ENCODE data around the gene NTM. TPM values are rescaled to one million over a fixed set of nuclear protein-coding genes. Genes with fewer than 3 reads are reported as not detected.

The NTM gene
- polyA plus RNA-seq, 1 donor (not counting 4 experiments of a cell fraction or from before 2014, with no cell fraction given), result 47.9 TPM

GRCh38 chr11:131637469-131638175, 267.2 kb downstream of the NTM start:
- H3K36me3 ChIP-seq (ENCODE audit: control insufficient read depth in 2 of 2, extremely low read depth in 1 of 2, insufficient read depth in 2 of 2, low read length in 2 of 2), result no peaks in the 10 kb centered on the region
- H3K4me1 ChIP-seq (ENCODE audit: control insufficient read depth, extremely low read depth, insufficient read depth, low read length), result no peaks in the 10 kb centered on the region
- H3K4me3 ChIP-seq (ENCODE audit: control insufficient read depth in 2 of 3, extremely low read depth in 1 of 3, insufficient read depth in 2 of 3, low read depth in 1 of 3, low read length in 3 of 3), result no peak overlapping the region
- TF ChIP-seq, protein P1, sequence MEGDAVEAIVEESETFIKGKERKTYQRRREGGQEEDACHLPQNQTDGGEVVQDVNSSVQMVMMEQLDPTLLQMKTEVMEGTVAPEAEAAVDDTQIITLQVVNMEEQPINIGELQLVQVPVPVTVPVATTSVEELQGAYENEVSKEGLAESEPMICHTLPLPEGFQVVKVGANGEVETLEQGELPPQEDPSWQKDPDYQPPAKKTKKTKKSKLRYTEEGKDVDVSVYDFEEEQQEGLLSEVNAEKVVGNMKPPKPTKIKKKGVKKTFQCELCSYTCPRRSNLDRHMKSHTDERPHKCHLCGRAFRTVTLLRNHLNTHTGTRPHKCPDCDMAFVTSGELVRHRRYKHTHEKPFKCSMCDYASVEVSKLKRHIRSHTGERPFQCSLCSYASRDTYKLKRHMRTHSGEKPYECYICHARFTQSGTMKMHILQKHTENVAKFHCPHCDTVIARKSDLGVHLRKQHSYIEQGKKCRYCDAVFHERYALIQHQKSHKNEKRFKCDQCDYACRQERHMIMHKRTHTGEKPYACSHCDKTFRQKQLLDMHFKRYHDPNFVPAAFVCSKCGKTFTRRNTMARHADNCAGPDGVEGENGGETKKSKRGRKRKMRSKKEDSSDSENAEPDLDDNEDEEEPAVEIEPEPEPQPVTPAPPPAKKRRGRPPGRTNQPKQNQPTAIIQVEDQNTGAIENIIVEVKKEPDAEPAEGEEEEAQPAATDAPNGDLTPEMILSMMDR (optimal IDR thresholded peaks at IDR 0.05 in 1 of 3, IDR thresholded peaks at IDR 0.05 in 1 of 3, conservative IDR thresholded peaks at IDR 0.05 in 1 of 3; ENCODE audit: extremely low read depth in 1 of 3, insufficient read depth in 2 of 3, low read length in 3 of 3), result no peak
- TF ChIP-seq EZH2 (IDR thresholded peaks at IDR 0.05; ENCODE audit: low read length), result no peak
- no peaks in the 10 kb centered on the region for H3K9me1 ChIP-seq (ENCODE audit: control insufficient read depth, extremely low read depth, insufficient read depth, low read length)
- no peak for FAIRE-seq
- dilution Hi-C loops (cut with MboI; ENCODE audit: extremely low pct_ligation_motif_present, low sequenced_read_pairs), result no loop called here
- no peak overlapping the region for H3K9ac ChIP-seq (ENCODE audit: control insufficient read depth, extremely low read depth, insufficient read depth, low read length)
- no peak overlapping the region for H2AFZ ChIP-seq (ENCODE audit: control insufficient read depth, low read length)
- no peak for DNase-seq (ENCODE audit: low read depth, low spot score)
- H3K9me3 ChIP-seq (ENCODE audit: control insufficient read depth, low read depth, low read length), result no peaks in the 10 kb centered on the region
- no peaks in the 10 kb centered on the region for H3K79me2 ChIP-seq (ENCODE audit: control insufficient read depth, insufficient read depth, low read length)
- no peaks in the 10 kb centered on the region for H4K20me1 ChIP-seq (ENCODE audit: control insufficient read depth, extremely low read depth, insufficient read depth, low read length)
- no peaks in the 10 kb centered on the region for H3K27me3 ChIP-seq (ENCODE audit: control insufficient read depth, extremely low read depth, insufficient read depth, low read length)
- H3K4me2 ChIP-seq (ENCODE audit: control insufficient read depth, extremely low read depth, insufficient read depth, low read depth, low read length), result no peak overlapping the region
- H3K27ac ChIP-seq (ENCODE audit: control insufficient read depth, insufficient read depth, low read length), result no peak overlapping the region

DNA sequence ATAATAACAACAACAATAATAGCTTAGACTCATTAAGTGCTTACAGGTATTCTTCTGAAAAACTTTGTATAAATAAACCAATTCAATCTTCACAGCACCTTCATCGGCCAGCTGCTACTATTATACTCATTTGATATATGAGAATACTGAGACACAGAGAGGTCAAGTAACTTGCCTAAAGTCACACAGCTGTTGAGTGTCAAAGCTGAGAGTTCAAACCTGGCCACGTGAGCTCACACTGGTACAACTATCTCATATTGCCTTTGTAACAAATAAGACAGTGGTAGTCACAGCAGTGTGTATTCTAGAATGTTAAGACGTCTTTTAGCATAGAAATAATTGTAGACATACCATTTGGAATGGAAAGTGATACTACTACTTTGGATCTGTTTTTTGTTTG, 268.5 kb downstream of the NTM start:
- no peaks in the 10 kb centered on the region for H4K20me1 ChIP-seq (ENCODE audit: control insufficient read depth, extremely low read depth, insufficient read depth, low read length)
- H3K9me1 ChIP-seq (ENCODE audit: control insufficient read depth, extremely low read depth, insufficient read depth, low read length), result no peaks in the 10 kb centered on the region
- dilution Hi-C loops (cut with MboI; ENCODE audit: extremely low pct_ligation_motif_present, low sequenced_read_pairs), result no loop called here
- H3K4me2 ChIP-seq (ENCODE audit: control insufficient read depth, extremely low read depth, insufficient read depth, low read depth, low read length), result no peak overlapping the region
- no peak overlapping the region for H2AFZ ChIP-seq (ENCODE audit: control insufficient read depth, low read length)
- DNase-seq (ENCODE audit: low read depth, low spot score) (no peak), FAIRE-seq (no peak)
- no peaks in the 10 kb centered on the region for H3K9me3 ChIP-seq (ENCODE audit: control insufficient read depth, low read depth, low read length)
- no peak overlapping the region for H3K27ac ChIP-seq (ENCODE audit: control insufficient read depth, insufficient read depth, low read length)
- H3K36me3 ChIP-seq (ENCODE audit: control insufficient read depth in 2 of 2, extremely low read depth in 1 of 2, insufficient read depth in 2 of 2, low read length in 2 of 2), result no peaks in the 10 kb centered on the region
- no peaks in the 10 kb centered on the region for H3K79me2 ChIP-seq (ENCODE audit: control insufficient read depth, insufficient read depth, low read length)
- no peaks in the 10 kb centered on the region for H3K27me3 ChIP-seq (ENCODE audit: control insufficient read depth, extremely low read depth, insufficient read depth, low read length)
- H3K4me1 ChIP-seq (ENCODE audit: control insufficient read depth, extremely low read depth, insufficient read depth, low read length), result no peaks in the 10 kb centered on the region
- H3K9ac ChIP-seq (ENCODE audit: control insufficient read depth, extremely low read depth, insufficient read depth, low read length), result no peak overlapping the region
- no peak for TF ChIP-seq EZH2 (IDR thresholded peaks at IDR 0.05; ENCODE audit: low read length)
- TF ChIP-seq, protein P1 (optimal IDR thresholded peaks at IDR 0.05 in 1 of 3, IDR thresholded peaks at IDR 0.05 in 1 of 3, conservative IDR thresholded peaks at IDR 0.05 in 1 of 3; ENCODE audit: extremely low read depth in 1 of 3, insufficient read depth in 2 of 3, low read length in 3 of 3), result no peak
- H3K4me3 ChIP-seq (ENCODE audit: control insufficient read depth in 2 of 3, extremely low read depth in 1 of 3, insufficient read depth in 2 of 3, low read depth in 1 of 3, low read length in 3 of 3), result no peak overlapping the region
